Naive B cell (primary cell): ENCODE measurements around the gene KMT5B. TPM values are rescaled to one million over a fixed set of nuclear protein-coding genes. Genes with fewer than 3 reads are reported as not detected.

ENCODE experiments used
- ATAC-seq, 2 donors: fragments of 150-1000 bp; cut with Tn5 transposase; 2 replicates each; pipeline ENCODE4 v1.10.0; 2021; ENCODE audit warnings: low read depth in 2 of 2, mild to moderate bottlenecking in 2 of 2, moderate library complexity in 2 of 2
- DNase-seq: peaks from one replicate; pipeline ENCODE4 v3.0.0; 2022
- H3K27ac Mint-ChIP-seq, 6 donors: one replicate each; pipeline ENCODE4 v1.8.0; 2020 to 2022; ENCODE audit warnings: mild to moderate bottlenecking in 6 of 6, mixed read lengths in 6 of 6, moderate library complexity in 5 of 6, inconsistent platforms in 2 of 6
- H3K27me3 Mint-ChIP-seq, 3 donors: one replicate each; pipeline ENCODE4 v1.8.0; 2021 to 2022; ENCODE audit warnings: mixed read lengths in 3 of 3, mild to moderate bottlenecking in 1 of 3
- H3K36me3 Mint-ChIP-seq, 2 donors: one replicate each; pipeline ENCODE4 v1.8.0; 2020 to 2022; ENCODE audit warnings: mixed read lengths in 2 of 2, inconsistent platforms in 1 of 2, mild to moderate bottlenecking in 1 of 2
- H3K4me1 Mint-ChIP-seq, 3 donors: one replicate each; pipeline ENCODE4 v1.8.0; 2020 to 2022; ENCODE audit warnings: mixed read lengths in 3 of 3, inconsistent platforms in 1 of 3, mild to moderate bottlenecking in 1 of 3, moderate library complexity in 1 of 3
- H3K4me3 Mint-ChIP-seq, 8 donors: one replicate each; pipeline ENCODE4 v1.8.0; 2020 to 2022; ENCODE audit warnings: mild to moderate bottlenecking in 8 of 8, mixed read lengths in 8 of 8, moderate library complexity in 8 of 8, inconsistent platforms in 2 of 8
- H3K9me3 Mint-ChIP-seq, 7 donors: one replicate each; pipeline ENCODE4 v1.8.0; 2020 to 2022; ENCODE audit warnings: mixed read lengths in 7 of 7, mild to moderate bottlenecking in 5 of 7, inconsistent platforms in 2 of 7, moderate library complexity in 1 of 7
- polyA plus RNA-seq, 6 donors: library from polyadenylated mRNA; unstranded; fragments of 300-500 nt; fragmentation: Illumina TruSeq; gene quantifications; one replicate each; pipeline ENCODE4 v1.2.3, GENCODE V29; 2021; ENCODE audit warnings: low read depth in 6 of 6

Gene KMT5B
- 10 to 100 TPM; 34.7 to 67.8 (median 46.3) TPM for polyA plus RNA-seq

DNA sequence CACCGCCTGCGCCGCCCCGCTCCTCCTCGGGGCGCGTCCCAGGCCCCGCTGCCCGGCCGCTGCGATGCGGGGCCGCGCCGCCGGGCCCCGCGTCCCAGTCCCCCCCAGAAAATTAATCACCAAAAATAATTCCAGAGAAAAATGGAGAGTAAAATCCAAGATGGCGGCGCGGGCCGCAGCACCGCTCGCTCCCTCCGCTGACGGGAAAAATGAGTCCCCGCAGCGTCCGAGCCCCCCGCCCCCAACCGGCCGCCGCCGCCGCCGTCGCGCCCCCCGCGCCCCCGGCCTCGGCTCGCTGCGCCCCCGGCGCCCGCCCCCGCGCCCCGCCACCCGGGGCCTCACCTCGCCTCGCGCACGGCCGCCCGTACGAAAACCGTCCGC lies at the start of gene KMT5B:
TSS of gene KMT5B (minus strand) at position 162 of the 381 bp plus-strand sequence. CDS start 23,220 bp downstream, outside the sequence.
- H3K27ac Mint-ChIP-seq: peak within 1 kb of the TSS; percentile 93 to 98 (median 98)
- H3K36me3 Mint-ChIP-seq: no peaks in the 10 kb centered on the region
- ATAC-seq: peak; percentile 5 to 10
- H3K4me1 Mint-ChIP-seq: peaks cover 44 to 57% (median 54%) of the 10 kb centered on the region in 3 donors
- no peak for DNase-seq
- peaks cover 0 to 1% (median 0%) of the 10 kb centered on the region in 7 donors for H3K9me3 Mint-ChIP-seq
- peak within 1 kb of the TSS; percentile 84 to 99 (median 94) for H3K4me3 Mint-ChIP-seq
- H3K27me3 Mint-ChIP-seq: peaks cover 0 to 9% (median 0%) of the 10 kb centered on the region in 3 donors

DNA sequence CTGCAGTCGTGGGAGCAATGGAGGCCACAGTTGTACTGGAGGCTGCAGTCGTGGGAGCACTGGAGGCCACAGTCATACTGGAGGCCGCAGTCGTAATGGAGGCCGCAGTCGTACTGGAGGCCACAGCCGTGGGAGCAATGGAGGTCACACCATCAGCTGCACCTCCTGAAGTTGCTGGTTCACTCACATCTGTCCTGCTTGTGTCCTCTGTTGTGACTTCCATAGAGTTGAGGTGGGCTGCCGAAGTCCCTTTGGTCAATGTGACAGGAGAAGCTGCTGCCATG lies 49.4 kb upstream of the KMT5B start:
- peaks cover 0 to 6% (median 0%) of the 10 kb centered on the region in 7 donors for H3K9me3 Mint-ChIP-seq
- peaks cover 17 to 27% of the 10 kb centered on the region in 2 donors for H3K36me3 Mint-ChIP-seq
- H3K27me3 Mint-ChIP-seq: no peaks in the 10 kb centered on the region
- no peak for DNase-seq
- no peak overlapping the region for H3K27ac Mint-ChIP-seq
- peaks cover 42 to 73% (median 71%) of the 10 kb centered on the region in 3 donors for H3K4me1 Mint-ChIP-seq
- ATAC-seq: no peak
- no peak overlapping the region for H3K4me3 Mint-ChIP-seq

DNA sequence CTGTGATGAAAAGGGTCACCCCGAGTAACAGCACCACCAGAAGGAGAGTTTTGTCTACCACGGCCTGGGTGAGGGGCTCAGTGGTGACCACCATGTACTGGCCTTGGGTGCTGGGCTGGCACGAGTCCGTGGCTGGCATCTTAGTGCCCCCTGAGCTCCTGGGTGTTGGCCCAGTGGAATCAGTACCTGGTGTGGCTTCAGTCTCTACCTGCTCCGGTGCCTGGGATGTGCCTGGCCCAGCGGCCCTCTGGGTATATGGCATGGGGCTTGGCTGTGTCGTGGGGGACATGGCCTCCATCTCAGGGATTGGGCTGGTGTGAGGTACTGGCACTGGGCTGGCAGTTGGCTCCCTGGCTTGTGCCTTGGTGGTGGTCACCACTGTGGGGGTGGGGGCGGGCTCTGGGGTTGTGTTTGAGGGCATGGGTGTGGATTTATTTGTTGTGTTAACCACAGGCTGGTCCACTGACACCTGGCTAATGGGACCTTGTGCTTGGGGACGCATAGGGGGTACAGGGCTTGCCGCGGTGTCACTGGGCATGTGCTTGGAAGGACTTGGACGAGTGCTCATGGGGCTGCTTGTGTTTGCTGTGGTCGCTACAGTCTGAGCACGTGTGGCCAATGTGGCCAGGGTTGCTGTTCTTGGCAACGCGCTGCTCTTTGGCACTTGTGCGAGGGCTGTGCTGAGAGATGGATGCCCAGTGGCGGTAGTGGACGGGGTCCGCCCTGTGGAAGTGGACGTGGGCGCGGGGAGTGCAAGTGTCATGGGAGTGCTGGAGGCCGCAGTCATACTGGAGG lies 48.9 kb upstream of the KMT5B start:
- ATAC-seq: no peak
- DNase-seq: no peak
- peaks cover 0 to 6% (median 0%) of the 10 kb centered on the region in 7 donors for H3K9me3 Mint-ChIP-seq
- H3K36me3 Mint-ChIP-seq: peaks cover 17 to 27% of the 10 kb centered on the region in 2 donors
- no peaks in the 10 kb centered on the region for H3K27me3 Mint-ChIP-seq
- H3K27ac Mint-ChIP-seq: peak overlapping the region in 3 of 6 donors; percentile 68 to 93 (median 82)
- no peak overlapping the region for H3K4me3 Mint-ChIP-seq
- H3K4me1 Mint-ChIP-seq: peaks cover 39 to 73% (median 70%) of the 10 kb centered on the region in 3 donors

DNA sequence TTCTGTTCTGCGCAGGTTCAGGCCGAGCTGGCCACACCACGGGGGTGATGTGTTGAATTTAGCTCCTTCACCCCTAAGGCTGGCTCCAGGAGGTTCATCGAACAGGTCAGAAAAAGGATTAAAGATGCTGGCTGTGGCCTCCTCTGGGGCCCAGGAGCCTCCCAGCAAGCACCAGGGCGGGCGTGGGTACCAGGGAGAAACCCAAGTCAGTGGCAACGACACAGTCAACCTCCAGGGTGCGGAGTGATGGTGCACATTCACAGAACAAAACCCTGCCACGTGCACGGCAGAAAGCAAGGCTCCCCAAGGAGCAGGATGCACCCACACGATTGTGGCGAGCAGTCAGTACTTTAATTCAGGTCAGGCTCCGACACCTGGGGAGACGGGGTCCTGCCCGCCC lies 47.9 kb upstream of the KMT5B start:
- H3K27me3 Mint-ChIP-seq: no peaks in the 10 kb centered on the region
- peak overlapping the region in 1 of 6 donors; percentile 56 for H3K27ac Mint-ChIP-seq

DNA sequence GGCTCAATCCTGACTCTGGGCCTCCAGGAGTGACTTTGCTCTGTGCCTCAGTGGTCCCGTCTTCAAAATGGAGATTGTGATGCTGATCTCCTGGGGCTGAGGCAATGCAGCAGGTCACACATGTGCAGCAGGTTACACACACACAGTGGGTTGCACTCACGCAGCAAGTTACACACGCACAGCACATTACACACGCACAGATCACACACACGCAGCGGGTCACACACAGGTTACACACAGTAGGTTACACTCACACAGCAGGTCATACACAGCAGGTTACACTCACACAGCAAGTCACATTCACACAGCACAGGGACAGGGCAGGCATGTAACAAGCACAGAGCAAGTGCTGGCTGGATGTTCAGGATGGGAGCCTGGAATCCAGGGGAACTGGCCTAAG lies 47.4 kb upstream of the KMT5B start:
- H3K27me3 Mint-ChIP-seq: no peaks in the 10 kb centered on the region
- peaks cover 10 to 27% of the 10 kb centered on the region in 2 donors for H3K36me3 Mint-ChIP-seq
- peaks cover 0 to 6% (median 0%) of the 10 kb centered on the region in 7 donors for H3K9me3 Mint-ChIP-seq
- H3K27ac Mint-ChIP-seq: peak overlapping the region in 3 of 6 donors; percentile 76 to 90 (median 81)
- H3K4me1 Mint-ChIP-seq: peaks cover 31 to 60% (median 57%) of the 10 kb centered on the region in 3 donors
- ATAC-seq (no peak), DNase-seq (no peak)
- H3K4me3 Mint-ChIP-seq: peak overlapping the region in 1 of 8 donors; percentile 25

More for the DNA sequence above, 47.9 kb upstream of the KMT5B start:
- DNase-seq: no peak
- peaks cover 31 to 63% (median 62%) of the 10 kb centered on the region in 3 donors for H3K4me1 Mint-ChIP-seq
- H3K9me3 Mint-ChIP-seq: peaks cover 0 to 6% (median 0%) of the 10 kb centered on the region in 7 donors
- no peak for ATAC-seq
- H3K4me3 Mint-ChIP-seq: no peak overlapping the region
- peaks cover 10 to 27% of the 10 kb centered on the region in 2 donors for H3K36me3 Mint-ChIP-seq

DNA sequence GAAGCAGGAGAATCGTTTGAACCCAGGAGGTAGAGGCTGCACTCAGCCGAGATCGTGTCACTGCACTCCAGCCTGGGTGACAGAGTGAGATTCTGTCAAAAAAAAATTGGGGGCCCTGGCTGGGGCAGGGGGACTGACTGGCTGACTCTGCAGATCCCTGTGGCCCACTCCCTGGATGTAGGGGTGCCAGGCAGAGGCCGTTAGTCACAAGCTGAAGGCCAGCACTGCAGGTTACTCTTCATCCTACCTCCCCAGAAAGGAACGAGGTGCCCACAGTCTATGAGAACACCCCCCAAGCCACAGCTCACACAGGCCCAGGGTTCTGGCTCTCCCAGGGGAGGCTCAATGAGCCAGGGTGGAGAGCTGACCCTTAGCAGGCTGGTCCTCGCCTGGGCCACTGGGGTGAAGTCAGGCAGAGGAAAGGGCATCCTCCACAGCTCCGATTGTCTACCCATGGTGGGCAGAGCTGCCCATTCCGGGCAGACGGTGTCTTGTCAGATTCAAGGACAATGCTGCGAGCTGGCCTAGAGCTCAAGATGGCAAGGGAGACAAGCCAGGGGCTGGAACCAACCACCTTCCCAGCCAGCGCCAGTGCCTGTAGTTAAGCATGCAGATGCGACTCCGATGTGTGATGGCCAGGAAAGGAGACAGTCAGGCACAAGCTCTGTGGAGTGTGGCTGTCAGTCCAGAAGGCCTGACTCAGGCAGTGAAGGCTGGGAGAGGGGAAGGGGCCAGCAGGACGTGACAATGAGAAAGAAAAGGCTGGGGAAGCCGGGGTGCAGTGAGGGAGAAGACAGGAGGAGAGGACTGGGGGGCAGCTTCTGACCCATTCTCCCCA lies 46.2 kb upstream of the KMT5B start:
- Mint-ChIP-seq H3K9me3 (peaks cover 0 to 2% (median 0%) of the 10 kb centered on the region in 7 donors), H3K27me3 (no peaks in the 10 kb centered on the region), H3K4me3 (peak overlapping the region in 1 of 8 donors; percentile 30), H3K4me1 (peaks cover 23 to 50% (median 45%) of the 10 kb centered on the region in 3 donors), H3K27ac (peak overlapping the region in 5 of 6 donors; percentile 70 to 90 (median 86)), H3K36me3 (peaks cover 10 to 19% of the 10 kb centered on the region in 2 donors)
- ATAC-seq: no peak
- DNase-seq: no peak

DNA sequence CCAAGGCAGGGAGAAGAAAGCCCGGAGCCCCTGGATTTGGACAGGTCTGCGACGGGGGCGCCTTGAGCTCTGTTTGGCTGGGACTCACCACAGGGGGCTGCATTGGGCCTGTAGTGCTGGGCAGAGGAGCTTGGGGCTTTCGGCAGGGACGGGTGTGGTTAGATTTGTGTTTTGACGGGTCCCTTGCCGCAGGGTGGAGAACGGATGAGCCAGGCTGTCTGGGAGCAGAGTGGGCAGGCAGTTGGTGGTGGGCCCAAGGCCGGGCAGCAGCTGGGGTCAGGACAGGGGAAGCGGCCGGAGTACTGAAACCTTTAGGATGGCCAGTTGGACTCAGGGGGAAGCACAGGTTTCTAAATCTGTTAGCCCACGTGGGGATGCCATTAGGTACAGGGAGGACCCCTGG lies 45.3 kb upstream of the KMT5B start:
- no peaks in the 10 kb centered on the region for H3K27me3 Mint-ChIP-seq
- peaks cover 19 to 42% (median 41%) of the 10 kb centered on the region in 3 donors for H3K4me1 Mint-ChIP-seq
- ATAC-seq (no peak), DNase-seq (no peak)
- H3K27ac Mint-ChIP-seq: peak overlapping the region in 4 of 6 donors; percentile 60 to 86 (median 70)
- peaks cover 10 to 14% of the 10 kb centered on the region in 2 donors for H3K36me3 Mint-ChIP-seq
- H3K9me3 Mint-ChIP-seq: no peaks in the 10 kb centered on the region
- H3K4me3 Mint-ChIP-seq: peak overlapping the region in 1 of 8 donors; percentile 60

DNA sequence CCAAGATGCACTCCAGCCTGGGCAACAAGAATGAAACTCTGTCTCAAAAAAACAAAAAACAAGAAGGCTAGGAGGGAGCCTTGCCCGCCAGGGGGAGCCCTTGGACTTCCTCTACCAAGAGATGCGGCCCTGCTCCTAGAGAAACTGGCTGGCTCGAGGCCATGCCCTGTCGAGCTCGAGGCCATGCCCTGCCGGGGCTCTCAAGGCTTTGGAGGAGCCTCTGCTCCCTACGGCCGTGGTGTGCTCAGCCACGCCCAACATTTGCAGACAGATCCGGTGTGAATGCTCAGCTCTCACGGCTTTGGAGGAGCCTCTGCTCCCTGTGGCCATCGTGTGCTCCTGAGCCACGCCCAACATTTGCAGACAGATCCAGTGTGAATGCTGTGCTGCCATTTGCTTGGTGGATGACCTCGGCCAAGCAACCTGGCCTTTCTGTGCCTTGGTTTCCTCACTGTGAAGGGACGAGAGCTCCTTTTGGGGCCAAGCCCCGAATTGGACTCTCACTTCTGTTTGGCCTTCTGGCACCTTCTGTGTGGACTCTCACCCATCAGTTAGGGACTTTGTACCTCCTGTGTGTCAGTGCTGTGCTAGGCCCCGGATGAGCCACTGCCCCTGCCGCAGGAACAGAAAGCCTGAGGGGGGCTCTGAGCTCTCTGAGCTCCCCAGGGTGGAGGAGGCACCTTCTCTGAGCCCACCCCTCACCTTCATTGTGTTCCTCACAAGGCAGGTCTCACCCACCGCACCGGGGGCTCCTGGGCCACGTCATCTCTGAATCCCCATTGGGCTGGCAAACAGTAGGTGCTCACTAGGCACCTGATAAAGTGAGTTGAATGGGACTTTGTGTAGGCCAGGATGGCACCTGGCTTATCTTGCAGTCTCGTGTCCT lies 44.6 kb upstream of the KMT5B start:
- no peaks in the 10 kb centered on the region for H3K27me3 Mint-ChIP-seq

DNA sequence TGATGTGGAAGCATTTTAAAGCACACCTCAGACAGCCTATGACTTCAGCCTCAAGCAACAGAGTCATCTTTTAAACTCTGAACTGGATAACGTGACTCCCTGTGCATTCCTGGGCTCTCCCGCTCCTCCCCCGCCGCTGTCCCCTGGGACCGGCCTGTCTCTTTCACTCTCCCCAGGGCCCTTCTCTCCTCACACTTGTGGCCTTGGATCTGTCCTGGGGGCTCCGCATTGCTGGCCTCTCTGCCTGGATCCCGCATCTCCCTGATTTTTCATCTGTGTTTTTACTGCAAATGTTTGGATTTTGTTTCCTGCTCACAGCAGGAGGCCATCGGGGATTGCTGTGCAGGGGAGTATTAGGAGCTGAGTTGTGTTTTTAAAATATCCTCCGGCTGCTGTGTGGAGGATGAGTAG lies 43.2 kb upstream of the KMT5B start:
- DNase-seq: no peak
- no peaks in the 10 kb centered on the region for H3K36me3 Mint-ChIP-seq
- peak overlapping the region in 1 of 8 donors; percentile 40 for H3K4me3 Mint-ChIP-seq
- H3K4me1 Mint-ChIP-seq: peaks cover 15 to 35% (median 27%) of the 10 kb centered on the region in 3 donors
- peak overlapping the region in 1 of 6 donors; percentile 67 for H3K27ac Mint-ChIP-seq
- peaks cover 0 to 1% (median 0%) of the 10 kb centered on the region in 7 donors for H3K9me3 Mint-ChIP-seq
- no peaks in the 10 kb centered on the region for H3K27me3 Mint-ChIP-seq
- ATAC-seq: no peak

More for the DNA sequence above, 44.6 kb upstream of the KMT5B start:
- no peaks in the 10 kb centered on the region for H3K9me3 Mint-ChIP-seq
- peaks cover 5 to 9% of the 10 kb centered on the region in 2 donors for H3K36me3 Mint-ChIP-seq
- H3K4me1 Mint-ChIP-seq: peaks cover 19 to 36% (median 35%) of the 10 kb centered on the region in 3 donors
- H3K27ac Mint-ChIP-seq: peak overlapping the region; percentile 82 to 95 (median 87)
- H3K4me3 Mint-ChIP-seq: peak overlapping the region in 6 of 8 donors; percentile 44 to 74 (median 57)
- DNase-seq: peak; percentile 90
- peak; percentile 94 to 97 for ATAC-seq

DNA sequence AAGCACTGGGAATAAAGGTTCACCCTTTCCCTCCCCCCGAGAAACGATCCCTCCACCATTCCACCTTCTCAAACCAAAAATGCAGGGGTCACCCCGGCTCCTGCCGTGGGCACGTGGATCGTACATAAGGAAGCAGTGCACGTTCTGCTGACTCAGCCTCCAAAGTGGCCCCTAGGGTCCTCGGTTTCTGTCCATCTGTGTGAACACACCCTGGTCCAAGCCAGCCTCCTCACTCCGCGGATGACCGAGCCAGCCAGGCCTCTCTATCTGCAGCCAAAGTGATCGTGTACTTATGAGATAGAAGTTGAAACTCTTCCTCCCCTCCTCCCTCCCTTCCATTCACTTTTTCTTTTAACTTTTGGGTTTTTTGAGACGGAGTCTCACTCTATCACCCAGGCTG lies 42.4 kb upstream of the KMT5B start:
- DNase-seq (no peak), ATAC-seq (no peak)
- Mint-ChIP-seq H3K36me3 (no peaks in the 10 kb centered on the region), H3K4me3 (no peak overlapping the region), H3K4me1 (peaks cover 15 to 31% (median 25%) of the 10 kb centered on the region in 3 donors), H3K27me3 (no peaks in the 10 kb centered on the region), H3K9me3 (peaks cover 0 to 1% (median 0%) of the 10 kb centered on the region in 7 donors), H3K27ac (no peak overlapping the region)

DNA sequence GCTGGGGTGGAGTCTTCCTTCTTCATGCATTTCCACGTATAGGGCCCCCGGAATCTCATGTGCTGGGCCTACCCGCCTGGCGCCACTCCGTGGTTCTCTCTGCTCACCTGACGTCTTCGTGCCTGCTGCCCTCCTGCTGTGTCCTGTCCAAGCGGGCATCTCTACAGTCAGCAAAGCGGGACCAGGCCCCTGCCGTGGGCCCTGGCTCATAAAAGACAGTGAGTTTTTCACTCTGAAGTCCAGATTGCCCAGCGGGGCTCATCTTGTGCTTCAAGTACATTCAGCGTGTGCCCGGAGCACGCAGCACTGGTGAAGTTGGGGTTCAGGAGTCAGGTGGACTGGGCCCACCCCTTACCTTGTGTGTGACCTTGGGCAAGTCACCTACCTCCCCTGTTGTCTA lies 41.3 kb upstream of the KMT5B start:
- peaks cover 0 to 11% (median 7%) of the 10 kb centered on the region in 7 donors for H3K9me3 Mint-ChIP-seq
- H3K27ac Mint-ChIP-seq: peak overlapping the region in 1 of 6 donors; percentile 73
- DNase-seq: no peak
- peak overlapping the region in 1 of 8 donors; percentile 47 for H3K4me3 Mint-ChIP-seq
- no peaks in the 10 kb centered on the region for H3K27me3 Mint-ChIP-seq
- peaks cover 11 to 23% (median 19%) of the 10 kb centered on the region in 3 donors for H3K4me1 Mint-ChIP-seq
- ATAC-seq: no peak
- peaks cover 0 to 3% of the 10 kb centered on the region in 2 donors for H3K36me3 Mint-ChIP-seq

DNA sequence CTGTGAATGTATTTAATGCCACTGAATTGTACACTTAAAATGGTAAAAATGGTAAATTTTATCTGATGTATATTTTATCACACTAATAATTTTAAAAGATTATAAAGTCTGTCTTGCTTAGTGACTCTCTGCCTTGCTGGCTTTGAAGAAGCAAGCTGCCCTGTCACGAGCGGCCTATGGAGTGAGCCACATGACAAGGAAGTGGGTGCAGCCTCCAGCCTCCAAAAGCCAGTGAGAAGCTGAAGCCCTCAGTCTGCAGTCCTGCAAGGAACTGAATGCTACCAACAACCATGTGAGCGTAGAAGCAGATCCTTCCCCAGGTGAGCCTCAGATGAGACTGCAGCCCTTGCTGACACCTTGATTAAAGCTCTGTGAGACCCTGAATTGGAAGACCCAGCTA lies 38.7 kb upstream of the KMT5B start:
- Mint-ChIP-seq H3K9me3 (peaks cover 0 to 18% (median 12%) of the 10 kb centered on the region in 7 donors), H3K36me3 (peaks cover 0 to 4% of the 10 kb centered on the region in 2 donors), H3K4me3 (no peak overlapping the region), H3K27me3 (no peaks in the 10 kb centered on the region), H3K4me1 (no peaks in the 10 kb centered on the region), H3K27ac (no peak overlapping the region)
- no peak for ATAC-seq
- no peak for DNase-seq
